Measurements from ENCODE around the gene CTAGE4.
A peak's percentile ranks its signal among the peaks of the same experiment; 100 is the strongest.
"Not testable (repeated sequence)": the region's sequence is repeated elsewhere in the genome, so short reads cannot be mapped to it uniquely, and the experiment has no call there.

CTAGE4 gene

GRCh38 chr7:144158861-144159260 lies 24.4 kb upstream of the CTAGE4 start:
- POLR2A ChIA-PET (ENCODE audit: low non-redundant PET): no interaction called here
- CTCF ChIA-PET: no interaction called here
- H3K27ac ChIP-seq: no peak overlapping the region
- DNase-seq (ENCODE audit: low spot score): no peak
- TF ChIP-seq CTCF (conservative IDR thresholded peaks at IDR 0.05; ENCODE audit: low read depth): no peak

GRCh38 chr7:144164784-144165183 lies 18.5 kb upstream of the CTAGE4 start:
- ChIA-PET CTCF (no interaction called here), POLR2A (ENCODE audit: low non-redundant PET) (no interaction called here)

GRCh38 chr7:144171594-144172350 lies 11.5 kb upstream of the CTAGE4 start:
- CTCF ChIA-PET; H3K27ac ChIP-seq; DNase-seq (ENCODE audit: low spot score); POLR2A ChIA-PET (ENCODE audit: low non-redundant PET): not testable (repeated sequence)

More at GRCh38 chr7:144164784-144165183, 18.5 kb upstream of the CTAGE4 start:
- H3K27ac ChIP-seq: no peak overlapping the region
- no peak for DNase-seq (ENCODE audit: low spot score)
- TF ChIP-seq CTCF (conservative IDR thresholded peaks at IDR 0.05; ENCODE audit: low read depth): no peak

GRCh38 chr7:144174613-144175012 lies 8.7 kb upstream of the CTAGE4 start:
- ChIA-PET CTCF (interaction anchor here (0.6 kb wide), 1 partner anchor 794 kb away, joined by 4 read pairs; no protein-coding TSS in a partner anchor), POLR2A (ENCODE audit: low non-redundant PET) (no interaction called here)
- TF ChIP-seq CTCF (conservative IDR thresholded peaks at IDR 0.05; ENCODE audit: low read depth): no peak
- DNase-seq (ENCODE audit: low spot score): no peak
- no peak overlapping the region for H3K27ac ChIP-seq

- DNase-seq (ENCODE audit: low spot score); POLR2A ChIA-PET (ENCODE audit: low non-redundant PET); H3K27ac ChIP-seq; CTCF ChIA-PET: not testable (repeated sequence)
- TF ChIP-seq CTCF (conservative IDR thresholded peaks at IDR 0.05; ENCODE audit: low read depth): peak; percentile 78
These were observed 4.7 kb upstream of the CTAGE4 start for GRCh38 chr7:144178380-144179164.

GRCh38 chr7:144179165-144179479 lies 4.1 kb upstream of the CTAGE4 start:
- CTCF ChIA-PET; DNase-seq (ENCODE audit: low spot score); POLR2A ChIA-PET (ENCODE audit: low non-redundant PET); H3K27ac ChIP-seq: not testable (repeated sequence)

GRCh38 chr7:144187848-144188247 lies 4.6 kb downstream of the CTAGE4 start:
- CTCF ChIA-PET; H3K27ac ChIP-seq; POLR2A ChIA-PET (ENCODE audit: low non-redundant PET); DNase-seq (ENCODE audit: low spot score): not testable (repeated sequence)

GRCh38 chr7:144188578-144189171 lies 5.4 kb downstream of the CTAGE4 start:
- DNase-seq (ENCODE audit: low spot score); H3K27ac ChIP-seq; CTCF ChIA-PET; POLR2A ChIA-PET (ENCODE audit: low non-redundant PET): not testable (repeated sequence)

GRCh38 chr7:144193782-144194181 lies 10.5 kb downstream of the CTAGE4 start:
- CTCF ChIA-PET: not testable (repeated sequence)

GRCh38 chr7:144194453-144194852 lies 11.2 kb downstream of the CTAGE4 start:
- CTCF ChIA-PET; H3K27ac ChIP-seq; DNase-seq (ENCODE audit: low spot score); POLR2A ChIA-PET (ENCODE audit: low non-redundant PET): not testable (repeated sequence)

More at GRCh38 chr7:144193782-144194181, 10.5 kb downstream of the CTAGE4 start:
- POLR2A ChIA-PET (ENCODE audit: low non-redundant PET); H3K27ac ChIP-seq; DNase-seq (ENCODE audit: low spot score): not testable (repeated sequence)

GRCh38 chr7:144195212-144195872 lies 12.1 kb downstream of the CTAGE4 start, which contains the start of gene ARHGEF35:
Gene ARHGEF35 (minus strand): TSS chr7:144195833. CDS start chr7:144188383, 7,450 bp downstream.
- POLR2A ChIA-PET (ENCODE audit: low non-redundant PET); CTCF ChIA-PET; DNase-seq (ENCODE audit: low spot score); H3K27ac ChIP-seq: not testable (repeated sequence)

GRCh38 chr7:144198934-144199333 lies 15.7 kb downstream of the CTAGE4 start:
- CTCF ChIA-PET; H3K27ac ChIP-seq; POLR2A ChIA-PET (ENCODE audit: low non-redundant PET); DNase-seq (ENCODE audit: low spot score): not testable (repeated sequence)

Measured in RWPE1 (cell line).